Osteocyte (in vitro differentiated cells): ENCODE measurements around the gene GNA15. TPM values are rescaled to one million over a fixed set of nuclear protein-coding genes. Genes with fewer than 3 reads are reported as not detected.

Experiments
- DNase-seq: peaks from one replicate; pipeline ENCODE4 v3.0.0; 2021; ENCODE audit warnings: mixed read lengths; ENCODE audit not compliant: unreplicated experiment; ENCODE audit errors: extremely low spot score
- H3K27ac Mint-ChIP-seq: one replicate; pipeline ENCODE4 v1.8.0; 2021; ENCODE audit warnings: mild to moderate bottlenecking, mixed read lengths; ENCODE audit not compliant: unreplicated experiment
- H3K27me3 Mint-ChIP-seq: one replicate; pipeline ENCODE4 v1.8.0; 2021; ENCODE audit warnings: mixed read lengths; ENCODE audit not compliant: unreplicated experiment
- H3K36me3 Mint-ChIP-seq: one replicate; pipeline ENCODE4 v1.8.0; 2021; ENCODE audit warnings: mixed read lengths; ENCODE audit not compliant: unreplicated experiment
- H3K4me1 Mint-ChIP-seq: one replicate; pipeline ENCODE4 v1.8.0; 2021; ENCODE audit warnings: mixed read lengths; ENCODE audit not compliant: unreplicated experiment
- H3K4me3 Mint-ChIP-seq: one replicate; pipeline ENCODE4 v1.8.0; 2021; ENCODE audit warnings: mild to moderate bottlenecking, moderate library complexity, mixed read lengths; ENCODE audit not compliant: unreplicated experiment
- H3K9me3 Mint-ChIP-seq: one replicate; pipeline ENCODE4 v1.8.0; 2021; ENCODE audit warnings: mixed read lengths; ENCODE audit not compliant: unreplicated experiment
- total RNA-seq: library from RNA; stranded (reverse); gene quantifications from 2 replicates; pipeline ENCODE4 v1.2.1, GENCODE V29; 2021
- TF ChIP-seq, protein P1 (sequence below): fragments of 200-600 bp; sonication (generic); IDR thresholded peaks from 2 replicates; pipeline ENCODE4 v1.5.0; 2021; ENCODE audit warnings: antibody characterized with exemption, mild to moderate bottlenecking, moderate library complexity

GNA15 gene
- total RNA-seq, 1 donor from 2014 or later, result not detected

DNA sequence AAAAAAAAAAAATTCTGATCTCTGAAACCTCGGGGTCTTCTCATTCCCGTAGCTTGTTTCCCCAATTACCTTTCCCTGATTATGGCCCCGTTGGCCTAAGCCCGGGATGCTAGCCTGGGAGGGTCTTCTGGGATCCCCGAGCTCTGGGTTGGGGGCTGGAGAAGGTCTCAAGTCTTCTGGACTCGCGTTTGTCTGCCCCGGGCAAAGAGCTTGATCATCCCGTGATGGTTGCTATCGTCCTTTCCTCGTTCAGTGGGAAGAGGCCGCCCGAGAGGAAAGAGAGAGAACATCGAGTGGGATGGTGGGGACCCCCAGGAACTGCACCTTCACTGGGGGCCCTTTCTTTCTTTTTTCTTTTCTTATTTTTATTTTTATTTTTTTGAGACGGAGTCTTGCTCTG lies 2.4 kb downstream of the GNA15 start:
- H3K4me1 Mint-ChIP-seq, result peaks cover 12% of the 10 kb centered on the region
- no peaks in the 10 kb centered on the region for H3K27me3 Mint-ChIP-seq
- no peak for DNase-seq
- H3K9me3 Mint-ChIP-seq, result peaks cover 7% of the 10 kb centered on the region
- TF ChIP-seq, protein P1, sequence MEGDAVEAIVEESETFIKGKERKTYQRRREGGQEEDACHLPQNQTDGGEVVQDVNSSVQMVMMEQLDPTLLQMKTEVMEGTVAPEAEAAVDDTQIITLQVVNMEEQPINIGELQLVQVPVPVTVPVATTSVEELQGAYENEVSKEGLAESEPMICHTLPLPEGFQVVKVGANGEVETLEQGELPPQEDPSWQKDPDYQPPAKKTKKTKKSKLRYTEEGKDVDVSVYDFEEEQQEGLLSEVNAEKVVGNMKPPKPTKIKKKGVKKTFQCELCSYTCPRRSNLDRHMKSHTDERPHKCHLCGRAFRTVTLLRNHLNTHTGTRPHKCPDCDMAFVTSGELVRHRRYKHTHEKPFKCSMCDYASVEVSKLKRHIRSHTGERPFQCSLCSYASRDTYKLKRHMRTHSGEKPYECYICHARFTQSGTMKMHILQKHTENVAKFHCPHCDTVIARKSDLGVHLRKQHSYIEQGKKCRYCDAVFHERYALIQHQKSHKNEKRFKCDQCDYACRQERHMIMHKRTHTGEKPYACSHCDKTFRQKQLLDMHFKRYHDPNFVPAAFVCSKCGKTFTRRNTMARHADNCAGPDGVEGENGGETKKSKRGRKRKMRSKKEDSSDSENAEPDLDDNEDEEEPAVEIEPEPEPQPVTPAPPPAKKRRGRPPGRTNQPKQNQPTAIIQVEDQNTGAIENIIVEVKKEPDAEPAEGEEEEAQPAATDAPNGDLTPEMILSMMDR, result no peak
- no peak overlapping the region for H3K27ac Mint-ChIP-seq
- no peak overlapping the region for H3K4me3 Mint-ChIP-seq
- H3K36me3 Mint-ChIP-seq, result no peaks in the 10 kb centered on the region

DNA sequence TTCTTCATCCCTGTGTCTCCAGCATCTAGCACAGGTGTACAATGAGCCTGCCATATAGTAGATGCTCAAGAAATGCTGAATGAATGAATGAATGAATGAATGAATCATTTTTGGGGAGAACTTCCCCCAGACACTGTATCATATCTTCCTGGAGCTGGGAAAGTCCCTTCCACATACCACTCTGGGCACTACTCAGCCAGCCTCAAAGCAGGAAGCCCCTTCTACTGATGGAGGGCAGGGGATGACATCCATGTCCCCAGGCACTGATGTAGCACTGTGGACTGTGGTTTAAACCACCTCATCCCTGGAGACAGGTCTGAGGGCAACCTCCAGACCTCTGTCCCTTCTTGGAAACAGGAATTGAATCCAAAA lies 4.8 kb downstream of the GNA15 start:
- peaks cover 7% of the 10 kb centered on the region for H3K9me3 Mint-ChIP-seq
- H3K27me3 Mint-ChIP-seq, result no peaks in the 10 kb centered on the region
- DNase-seq, result no peak
- H3K4me3 Mint-ChIP-seq, result no peak overlapping the region
- H3K4me1 Mint-ChIP-seq, result peaks cover 5% of the 10 kb centered on the region
- H3K36me3 Mint-ChIP-seq, result no peaks in the 10 kb centered on the region
- H3K27ac Mint-ChIP-seq, result no peak overlapping the region
- TF ChIP-seq, protein P1, result no peak

DNA sequence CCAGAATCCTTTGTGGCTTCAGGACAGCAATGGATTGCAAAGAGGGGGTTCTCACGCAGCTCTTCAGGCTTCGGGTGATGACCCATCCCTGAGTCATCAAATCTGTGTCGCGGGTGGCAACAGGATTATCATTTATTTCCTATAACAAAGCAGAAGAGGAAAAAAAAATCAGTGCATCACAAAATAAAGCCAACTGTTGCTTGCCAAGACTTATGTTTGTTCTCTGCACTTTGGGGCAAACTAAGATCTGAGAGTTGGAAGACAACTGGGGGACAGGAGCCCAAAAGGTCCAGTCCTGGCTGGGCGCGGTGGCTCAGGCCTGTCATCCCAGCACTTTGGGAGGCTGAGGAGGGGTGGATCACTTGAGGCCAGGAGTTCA lies 6.4 kb downstream of the GNA15 start:
- peaks cover 5% of the 10 kb centered on the region for H3K4me1 Mint-ChIP-seq
- TF ChIP-seq, protein P1, result no peak
- no peak for DNase-seq
- H3K36me3 Mint-ChIP-seq, result no peaks in the 10 kb centered on the region
- no peak overlapping the region for H3K27ac Mint-ChIP-seq
- H3K4me3 Mint-ChIP-seq, result no peak overlapping the region
- no peaks in the 10 kb centered on the region for H3K27me3 Mint-ChIP-seq
- H3K9me3 Mint-ChIP-seq, result peaks cover 7% of the 10 kb centered on the region

DNA sequence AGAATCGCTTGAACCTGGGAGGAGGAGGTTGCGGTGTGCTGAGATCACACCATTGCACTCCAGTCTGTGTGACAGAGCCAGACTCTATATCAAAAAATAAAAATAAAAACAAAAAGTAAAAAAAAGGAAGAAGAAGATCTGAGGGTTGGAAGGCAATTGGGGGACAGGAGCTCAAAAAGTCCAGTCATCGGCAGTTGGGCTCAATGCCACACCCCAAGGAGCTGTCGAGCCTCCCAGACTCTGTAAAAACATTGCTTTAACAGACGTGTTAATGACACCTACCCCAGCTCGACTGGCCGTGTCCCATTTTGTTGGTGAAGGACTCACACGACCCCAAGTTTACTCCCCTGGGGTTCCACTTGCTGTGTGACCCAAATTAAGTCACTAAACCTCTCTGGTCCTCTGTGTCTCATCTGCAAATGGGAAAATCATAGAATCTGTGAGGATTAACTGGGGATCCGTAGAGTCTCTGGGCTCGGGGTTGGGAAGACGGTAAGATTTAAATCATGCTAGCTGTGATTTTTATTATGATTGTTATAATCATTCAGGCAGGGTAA lies 7.0 kb downstream of the GNA15 start:
- TF ChIP-seq, protein P1, result no peak
- Mint-ChIP-seq H3K9me3 (peaks cover 7% of the 10 kb centered on the region), H3K27me3 (no peaks in the 10 kb centered on the region), H3K4me1 (peaks cover 5% of the 10 kb centered on the region), H3K4me3 (no peak overlapping the region), H3K27ac (no peak overlapping the region), H3K36me3 (no peaks in the 10 kb centered on the region)
- no peak for DNase-seq

DNA sequence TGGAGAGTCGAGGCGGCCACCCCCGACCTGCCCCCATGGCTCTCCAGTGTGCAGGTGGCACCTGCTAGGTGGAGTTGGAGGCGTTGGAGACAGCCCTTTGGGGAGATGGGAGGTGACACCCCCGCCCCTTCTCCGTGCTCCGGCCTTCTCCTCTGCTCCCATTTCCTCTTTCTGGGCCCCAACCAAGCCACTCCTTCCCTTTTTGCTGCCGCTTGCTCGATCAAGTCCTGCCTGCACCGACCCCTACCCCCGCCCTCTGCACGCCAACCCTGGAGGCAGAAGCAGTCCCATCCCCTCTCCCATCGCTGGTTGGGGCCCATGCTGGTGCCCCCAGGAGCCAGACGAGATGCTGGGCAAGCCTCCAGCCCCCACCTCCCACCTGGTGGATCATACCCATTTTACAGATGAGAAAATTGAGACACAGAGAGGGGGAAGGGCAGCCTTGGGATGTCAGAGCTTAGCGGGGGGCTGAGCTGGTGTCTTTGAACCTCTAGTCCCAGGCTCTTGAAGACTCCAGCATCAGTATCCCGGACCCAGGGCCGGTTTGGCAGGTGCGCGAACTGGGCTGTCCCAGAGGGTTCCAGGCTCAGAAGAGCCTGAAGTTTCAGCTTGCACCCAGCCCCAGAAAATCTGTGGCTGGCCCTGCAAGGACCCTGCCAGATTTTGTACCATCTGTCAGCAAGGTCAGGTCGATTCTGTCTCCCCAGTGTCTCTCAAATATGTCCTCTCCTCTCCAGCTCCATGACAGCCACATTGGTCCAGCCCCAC lies 10.3 kb downstream of the GNA15 start:
- TF ChIP-seq, protein P1, result no peak
- Mint-ChIP-seq H3K4me3 (no peak overlapping the region), H3K27me3 (no peaks in the 10 kb centered on the region), H3K4me1 (peaks cover 5% of the 10 kb centered on the region), H3K36me3 (no peaks in the 10 kb centered on the region), H3K27ac (no peak overlapping the region), H3K9me3 (no peaks in the 10 kb centered on the region)
- no peak for DNase-seq
